ENCODE results near the gene RNF113B. TPM values are rescaled to one million over a fixed set of nuclear protein-coding genes. Genes with fewer than 3 reads are reported as not detected.

RNF113B gene
- not detected for polyA plus RNA-seq

GRCh38 chr13:98176777-98177608 lies at the start of gene RNF113B:
Gene RNF113B, minus strand, starts transcription at chr13:98177269. Its CDS starts 33 bp downstream, at chr13:98177236.
- peaks cover 0 to 2% (median 0%) of the 10 kb centered on the region in 6 donors for H3K9me3 Mint-ChIP-seq
- H3K36me3 Mint-ChIP-seq, result no peaks in the 10 kb centered on the region
- H3K4me1 Mint-ChIP-seq, result no peaks in the 10 kb centered on the region
- peaks cover 0 to 4% (median 2%) of the 10 kb centered on the region in 3 donors for H3K27me3 Mint-ChIP-seq (ENCODE audit: low read depth in 3 of 3)
- no peak within 1 kb of the TSS for H3K27ac Mint-ChIP-seq
- no peak within 1 kb of the TSS for H3K4me3 Mint-ChIP-seq
- DNase-seq, result no peak

GRCh38 chr13:98226496-98226895 lies 49.4 kb upstream of the RNF113B start:
- H3K27ac Mint-ChIP-seq, result no peak overlapping the region
- H3K36me3 Mint-ChIP-seq, result no peaks in the 10 kb centered on the region
- peaks cover 0 to 3% (median 2%) of the 10 kb centered on the region in 3 donors for H3K27me3 Mint-ChIP-seq (ENCODE audit: low read depth in 3 of 3)
- H3K4me1 Mint-ChIP-seq, result no peaks in the 10 kb centered on the region
- DNase-seq, result no peak
- peaks cover 0 to 6% (median 0%) of the 10 kb centered on the region in 6 donors for H3K9me3 Mint-ChIP-seq
- no peak overlapping the region for H3K4me3 Mint-ChIP-seq

GRCh38 chr13:98225036-98225940 lies 48.2 kb upstream of the RNF113B start:
- no peaks in the 10 kb centered on the region for H3K36me3 Mint-ChIP-seq
- H3K4me3 Mint-ChIP-seq, result no peak overlapping the region
- no peak overlapping the region for H3K27ac Mint-ChIP-seq
- H3K9me3 Mint-ChIP-seq, result peaks cover 0 to 2% (median 0%) of the 10 kb centered on the region in 6 donors
- DNase-seq, result no peak
- peaks cover 0 to 3% (median 2%) of the 10 kb centered on the region in 3 donors for H3K27me3 Mint-ChIP-seq (ENCODE audit: low read depth in 3 of 3)
- H3K4me1 Mint-ChIP-seq, result no peaks in the 10 kb centered on the region

GRCh38 chr13:98224557-98224956 lies 47.5 kb upstream of the RNF113B start:
- H3K4me1 Mint-ChIP-seq, result no peaks in the 10 kb centered on the region
- peaks cover 0 to 3% (median 2%) of the 10 kb centered on the region in 3 donors for H3K27me3 Mint-ChIP-seq (ENCODE audit: low read depth in 3 of 3)
- DNase-seq, result no peak
- H3K9me3 Mint-ChIP-seq, result peaks cover 0 to 2% (median 0%) of the 10 kb centered on the region in 6 donors
- no peak overlapping the region for H3K4me3 Mint-ChIP-seq
- no peak overlapping the region for H3K27ac Mint-ChIP-seq
- no peaks in the 10 kb centered on the region for H3K36me3 Mint-ChIP-seq

- Mint-ChIP-seq H3K9me3 (peaks cover 0 to 2% (median 0%) of the 10 kb centered on the region in 6 donors), H3K4me1 (no peaks in the 10 kb centered on the region), H3K27ac (no peak overlapping the region), H3K36me3 (no peaks in the 10 kb centered on the region), H3K27me3 (ENCODE audit: low read depth in 3 of 3) (peaks cover 0 to 3% (median 2%) of the 10 kb centered on the region in 3 donors), H3K4me3 (no peak overlapping the region)
- no peak for DNase-seq
Observed at GRCh38 chr13:98223741-98224140, 46.7 kb upstream of the RNF113B start.

- Mint-ChIP-seq H3K4me1 (no peaks in the 10 kb centered on the region), H3K4me3 (no peak overlapping the region), H3K9me3 (peaks cover 0 to 2% (median 0%) of the 10 kb centered on the region in 6 donors), H3K36me3 (no peaks in the 10 kb centered on the region), H3K27ac (no peak overlapping the region), H3K27me3 (ENCODE audit: low read depth in 3 of 3) (peaks cover 0 to 3% (median 2%) of the 10 kb centered on the region in 3 donors)
- no peak for DNase-seq
Observed at GRCh38 chr13:98222816-98223215, 45.7 kb upstream of the RNF113B start.

- no peak overlapping the region for H3K27ac Mint-ChIP-seq
- H3K9me3 Mint-ChIP-seq, result peaks cover 0 to 2% (median 0%) of the 10 kb centered on the region in 6 donors
- H3K27me3 Mint-ChIP-seq (ENCODE audit: low read depth in 3 of 3), result peaks cover 0 to 3% (median 2%) of the 10 kb centered on the region in 3 donors
- no peak for DNase-seq
- H3K4me3 Mint-ChIP-seq, result no peak overlapping the region
- no peaks in the 10 kb centered on the region for H3K4me1 Mint-ChIP-seq
- no peaks in the 10 kb centered on the region for H3K36me3 Mint-ChIP-seq
Observed at GRCh38 chr13:98222081-98222554, 45.0 kb upstream of the RNF113B start.

GRCh38 chr13:98221234-98221633 lies 44.2 kb upstream of the RNF113B start:
- no peaks in the 10 kb centered on the region for H3K4me1 Mint-ChIP-seq
- no peak overlapping the region for H3K27ac Mint-ChIP-seq
- peaks cover 0 to 2% (median 0%) of the 10 kb centered on the region in 6 donors for H3K9me3 Mint-ChIP-seq

GRCh38 chr13:98220271-98220791 lies 43.3 kb upstream of the RNF113B start:
- DNase-seq, result no peak
- H3K4me1 Mint-ChIP-seq, result no peaks in the 10 kb centered on the region
- no peaks in the 10 kb centered on the region for H3K36me3 Mint-ChIP-seq
- no peak overlapping the region for H3K4me3 Mint-ChIP-seq
- peaks cover 0 to 2% (median 0%) of the 10 kb centered on the region in 3 donors for H3K27me3 Mint-ChIP-seq (ENCODE audit: low read depth in 3 of 3)
- H3K27ac Mint-ChIP-seq, result no peak overlapping the region
- H3K9me3 Mint-ChIP-seq, result peaks cover 0 to 2% (median 0%) of the 10 kb centered on the region in 6 donors

More at GRCh38 chr13:98221234-98221633, 44.2 kb upstream of the RNF113B start:
- Mint-ChIP-seq H3K27me3 (ENCODE audit: low read depth in 3 of 3) (peaks cover 0 to 2% (median 0%) of the 10 kb centered on the region in 3 donors), H3K36me3 (no peaks in the 10 kb centered on the region), H3K4me3 (no peak overlapping the region)
- DNase-seq, result no peak

GRCh38 chr13:98219685-98220084 lies 42.6 kb upstream of the RNF113B start:
- no peaks in the 10 kb centered on the region for H3K36me3 Mint-ChIP-seq
- no peaks in the 10 kb centered on the region for H3K4me1 Mint-ChIP-seq
- no peak for DNase-seq
- H3K9me3 Mint-ChIP-seq, result no peaks in the 10 kb centered on the region
- no peak overlapping the region for H3K4me3 Mint-ChIP-seq
- H3K27ac Mint-ChIP-seq, result no peak overlapping the region
- peaks cover 0 to 2% (median 0%) of the 10 kb centered on the region in 3 donors for H3K27me3 Mint-ChIP-seq (ENCODE audit: low read depth in 3 of 3)

GRCh38 chr13:98217597-98217996 lies 40.5 kb upstream of the RNF113B start:
- no peak for DNase-seq
- Mint-ChIP-seq H3K9me3 (no peaks in the 10 kb centered on the region), H3K36me3 (no peaks in the 10 kb centered on the region), H3K4me1 (no peaks in the 10 kb centered on the region), H3K27me3 (ENCODE audit: low read depth in 3 of 3) (peaks cover 0 to 2% (median 0%) of the 10 kb centered on the region in 3 donors), H3K4me3 (no peak overlapping the region), H3K27ac (no peak overlapping the region)

GRCh38 chr13:98216711-98217285 lies 39.7 kb upstream of the RNF113B start:
- no peak for DNase-seq
- Mint-ChIP-seq H3K27ac (no peak overlapping the region), H3K9me3 (no peaks in the 10 kb centered on the region), H3K36me3 (no peaks in the 10 kb centered on the region), H3K4me1 (no peaks in the 10 kb centered on the region), H3K4me3 (no peak overlapping the region), H3K27me3 (ENCODE audit: low read depth in 3 of 3) (peaks cover 0 to under 1% (median 0%) of the 10 kb centered on the region in 3 donors)

- Mint-ChIP-seq H3K36me3 (no peaks in the 10 kb centered on the region), H3K4me3 (no peak overlapping the region), H3K4me1 (no peaks in the 10 kb centered on the region), H3K27me3 (ENCODE audit: low read depth in 3 of 3) (no peaks in the 10 kb centered on the region), H3K9me3 (no peaks in the 10 kb centered on the region), H3K27ac (no peak overlapping the region)
- DNase-seq, result no peak
Observed at GRCh38 chr13:98216135-98216565, 39.1 kb upstream of the RNF113B start.
